HepG2 (cell line): ENCODE data around the gene MTA1. TPM values are rescaled to one million over a fixed set of nuclear protein-coding genes. Genes with fewer than 3 reads are reported as not detected.

Experiments used
- GFI1 ChIP-seq: sonication (generic); formaldehyde crosslinking; IDR thresholded peaks from 2 replicates; pipeline ENCODE4 v1.5.0; 2020; ENCODE audit warnings: missing genetic modification reagents, mild to moderate bottlenecking, borderline replicate concordance
- MAZ ChIP-seq, 2 experiments: sonication (generic) in 1 of 2; formaldehyde crosslinking in 1 of 2; IDR thresholded peaks; 2 replicates each; pipeline versions ENCODE4 v1.5.0 to v1.6.1; 2012 to 2020; ENCODE audit warnings: low read depth in 2 of 2, mild to moderate bottlenecking in 2 of 2, borderline replicate concordance in 1 of 2, improper control_type of control experiment in 1 of 2, low read length in 1 of 2, missing genetic modification reagents in 1 of 2, moderate library complexity in 1 of 2
- MTA1 ChIP-seq: sonication (generic); formaldehyde crosslinking; IDR thresholded peaks from 2 replicates; pipeline ENCODE4 v1.4.0; 2020; ENCODE audit warnings: missing genetic modification reagents, mild to moderate bottlenecking, borderline replicate concordance
- MTERF4 ChIP-seq: sonication (generic); formaldehyde crosslinking; IDR thresholded peaks from 2 replicates; pipeline ENCODE4 v1.8.0; 2023; ENCODE audit warnings: mild to moderate bottlenecking, missing genetic modification reagents
- SMAD1 ChIP-seq: sonication (generic); formaldehyde crosslinking; IDR thresholded peaks from 2 replicates; pipeline ENCODE4 v1.4.0; 2020; ENCODE audit warnings: missing genetic modification reagents, low read depth, mild to moderate bottlenecking, borderline replicate concordance
- SMC3 ChIP-seq: IDR thresholded peaks from 2 replicates; pipeline ENCODE4 v1.6.1; 2011; ENCODE audit warnings: low read length, improper control_type of control experiment
- SP4 ChIP-seq: sonication (generic); formaldehyde crosslinking; IDR thresholded peaks from 2 replicates; pipeline ENCODE4 v1.8.1; 2023; ENCODE audit warnings: mild to moderate bottlenecking, missing genetic modification reagents
- TCF12 ChIP-seq, 2 experiments: fragments of 450-650 bp in 1 of 2; sonication (generic) in 1 of 2; formaldehyde crosslinking in 1 of 2; IDR thresholded peaks; 2 replicates each; pipeline versions ENCODE4 v1.6.1 to v1.8.0; 2017 to 2022; ENCODE audit warnings: antibody characterized with exemption in 1 of 2, mild to moderate bottlenecking in 1 of 2, missing genetic modification reagents in 1 of 2, moderate library complexity in 1 of 2
- TEAD3 ChIP-seq: optimal IDR thresholded peaks from 2 replicates; pipeline ENCODE3; 2016; ENCODE audit warnings: borderline replicate concordance
- ZBTB7B ChIP-seq: sonication (generic); formaldehyde crosslinking; IDR thresholded peaks from 2 replicates; pipeline ENCODE4 v1.4.0; 2020; ENCODE audit warnings: missing genetic modification reagents
- ZNF101 ChIP-seq: sonication (generic); formaldehyde crosslinking; IDR thresholded peaks from 2 replicates; pipeline ENCODE4 v1.4.0; 2020; ENCODE audit warnings: mild to moderate bottlenecking, low read depth, missing genetic modification reagents, borderline replicate concordance
- ZNF337 ChIP-seq: sonication (generic); formaldehyde crosslinking; IDR thresholded peaks from 2 replicates; pipeline ENCODE4 v1.5.1; 2020; ENCODE audit warnings: missing genetic modification reagents, low read depth, mild to moderate bottlenecking, borderline replicate concordance
- polyA plus RNA-seq, 8 experiments: library from polyadenylated mRNA; depleted of rRNA in 3 of 8; stranded (reverse) in 7 of 8; unstranded in 1 of 8; fragments of >200 nt; fragmentation: Illumina TruSeq in 4 of 8; extraction: Trizol in 4 of 8; gene quantifications; 2 replicates each; pipeline versions ENCODE4 v1.2.1 to v1.2.3, GENCODE V29; 2011 to 2016; ENCODE audit warnings: low read depth in 4 of 8, missing spikeins in 1 of 8, mixed read lengths in 1 of 8; ENCODE audit not compliant: insufficient read depth in 1 of 8
- total RNA-seq, 5 experiments: library from RNA; depleted of rRNA; stranded (reverse); fragments of >200 nt; fragmentation: Illumina TruSeq; extraction: Trizol; gene quantifications; 2 replicates each; pipeline ENCODE4 v1.2.3, GENCODE V29; 2016; ENCODE audit warnings: low read depth in 1 of 5
- TF ChIP-seq, protein P1 (sequence below): fragments of 450-650 bp; IDR thresholded peaks from 2 replicates; pipeline ENCODE4 v1.6.1; 2017; ENCODE audit warnings: mild to moderate bottlenecking
- TF ChIP-seq, protein P2 (sequence below): sonication (generic); formaldehyde crosslinking; IDR thresholded peaks from 2 replicates; pipeline ENCODE4 v1.8.1; 2022; ENCODE audit warnings: low read depth, mild to moderate bottlenecking, missing genetic modification reagents
- TF ChIP-seq, protein P3 (sequence below): sonication (generic); formaldehyde crosslinking; IDR thresholded peaks from 2 replicates; pipeline ENCODE4 v1.4.0; 2020; ENCODE audit warnings: missing genetic modification reagents, mild to moderate bottlenecking, borderline replicate concordance

Gene MTA1
- total and polyA plus RNA-seq, 2 of the 13 experiments (the other 11 are each of a cell fraction or from before 2014, with no cell fraction given) = 35.2 to 85.8 TPM

- TF ChIP-seq, protein P1, sequence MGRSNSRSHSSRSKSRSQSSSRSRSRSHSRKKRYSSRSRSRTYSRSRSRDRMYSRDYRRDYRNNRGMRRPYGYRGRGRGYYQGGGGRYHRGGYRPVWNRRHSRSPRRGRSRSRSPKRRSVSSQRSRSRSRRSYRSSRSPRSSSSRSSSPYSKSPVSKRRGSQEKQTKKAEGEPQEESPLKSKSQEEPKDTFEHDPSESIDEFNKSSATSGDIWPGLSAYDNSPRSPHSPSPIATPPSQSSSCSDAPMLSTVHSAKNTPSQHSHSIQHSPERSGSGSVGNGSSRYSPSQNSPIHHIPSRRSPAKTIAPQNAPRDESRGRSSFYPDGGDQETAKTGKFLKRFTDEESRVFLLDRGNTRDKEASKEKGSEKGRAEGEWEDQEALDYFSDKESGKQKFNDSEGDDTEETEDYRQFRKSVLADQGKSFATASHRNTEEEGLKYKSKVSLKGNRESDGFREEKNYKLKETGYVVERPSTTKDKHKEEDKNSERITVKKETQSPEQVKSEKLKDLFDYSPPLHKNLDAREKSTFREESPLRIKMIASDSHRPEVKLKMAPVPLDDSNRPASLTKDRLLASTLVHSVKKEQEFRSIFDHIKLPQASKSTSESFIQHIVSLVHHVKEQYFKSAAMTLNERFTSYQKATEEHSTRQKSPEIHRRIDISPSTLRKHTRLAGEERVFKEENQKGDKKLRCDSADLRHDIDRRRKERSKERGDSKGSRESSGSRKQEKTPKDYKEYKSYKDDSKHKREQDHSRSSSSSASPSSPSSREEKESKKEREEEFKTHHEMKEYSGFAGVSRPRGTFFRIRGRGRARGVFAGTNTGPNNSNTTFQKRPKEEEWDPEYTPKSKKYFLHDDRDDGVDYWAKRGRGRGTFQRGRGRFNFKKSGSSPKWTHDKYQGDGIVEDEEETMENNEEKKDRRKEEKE = no peak
- TF ChIP-seq ZBTB7B (0 out of 2 replicates have a peak, but pooled peaks have one; percentile 14), SMAD1 (CRISPR knock-in tag) (no peak), SMC3 (no peak), GFI1 (CRISPR knock-in tag) (no peak), ZNF101 (CRISPR knock-in tag) (no peak), MTA1 (peak; percentile 81; the same call in 1 of the 2 replicates), MAZ (IDR thresholded peaks at IDR 0.05; ENCODE audit: borderline replicate concordance, low read depth, low read length) (no peak), MAZ (CRISPR knock-in tag; IDR thresholded peaks at IDR 0.05; ENCODE audit: low read depth) (peak; percentile 81), TCF12 (IDR thresholded peaks at IDR 0.05) (no peak), TCF12 (CRISPR knock-in tag; IDR thresholded peaks at IDR 0.05) (no peak), MTERF4 (CRISPR knock-in tag) (peak; percentile 81; the same call in 1 of the 2 replicates), ZNF337 (CRISPR knock-in tag) (no peak), SP4 (CRISPR knock-in tag) (no peak), TEAD3 (no peak)
- TF ChIP-seq, protein P2, sequence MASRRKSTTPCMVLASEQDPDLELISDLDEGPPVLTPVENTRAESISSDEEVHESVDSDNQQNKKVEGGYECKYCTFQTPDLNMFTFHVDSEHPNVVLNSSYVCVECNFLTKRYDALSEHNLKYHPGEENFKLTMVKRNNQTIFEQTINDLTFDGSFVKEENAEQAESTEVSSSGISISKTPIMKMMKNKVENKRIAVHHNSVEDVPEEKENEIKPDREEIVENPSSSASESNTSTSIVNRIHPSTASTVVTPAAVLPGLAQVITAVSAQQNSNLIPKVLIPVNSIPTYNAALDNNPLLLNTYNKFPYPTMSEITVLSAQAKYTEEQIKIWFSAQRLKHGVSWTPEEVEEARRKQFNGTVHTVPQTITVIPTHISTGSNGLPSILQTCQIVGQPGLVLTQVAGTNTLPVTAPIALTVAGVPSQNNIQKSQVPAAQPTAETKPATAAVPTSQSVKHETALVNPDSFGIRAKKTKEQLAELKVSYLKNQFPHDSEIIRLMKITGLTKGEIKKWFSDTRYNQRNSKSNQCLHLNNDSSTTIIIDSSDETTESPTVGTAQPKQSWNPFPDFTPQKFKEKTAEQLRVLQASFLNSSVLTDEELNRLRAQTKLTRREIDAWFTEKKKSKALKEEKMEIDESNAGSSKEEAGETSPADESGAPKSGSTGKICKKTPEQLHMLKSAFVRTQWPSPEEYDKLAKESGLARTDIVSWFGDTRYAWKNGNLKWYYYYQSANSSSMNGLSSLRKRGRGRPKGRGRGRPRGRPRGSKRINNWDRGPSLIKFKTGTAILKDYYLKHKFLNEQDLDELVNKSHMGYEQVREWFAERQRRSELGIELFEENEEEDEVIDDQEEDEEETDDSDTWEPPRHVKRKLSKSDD (CRISPR knock-in tag) = 0 out of 2 replicates have a peak, but pooled peaks have one; percentile 41
- TF ChIP-seq, protein P3, sequence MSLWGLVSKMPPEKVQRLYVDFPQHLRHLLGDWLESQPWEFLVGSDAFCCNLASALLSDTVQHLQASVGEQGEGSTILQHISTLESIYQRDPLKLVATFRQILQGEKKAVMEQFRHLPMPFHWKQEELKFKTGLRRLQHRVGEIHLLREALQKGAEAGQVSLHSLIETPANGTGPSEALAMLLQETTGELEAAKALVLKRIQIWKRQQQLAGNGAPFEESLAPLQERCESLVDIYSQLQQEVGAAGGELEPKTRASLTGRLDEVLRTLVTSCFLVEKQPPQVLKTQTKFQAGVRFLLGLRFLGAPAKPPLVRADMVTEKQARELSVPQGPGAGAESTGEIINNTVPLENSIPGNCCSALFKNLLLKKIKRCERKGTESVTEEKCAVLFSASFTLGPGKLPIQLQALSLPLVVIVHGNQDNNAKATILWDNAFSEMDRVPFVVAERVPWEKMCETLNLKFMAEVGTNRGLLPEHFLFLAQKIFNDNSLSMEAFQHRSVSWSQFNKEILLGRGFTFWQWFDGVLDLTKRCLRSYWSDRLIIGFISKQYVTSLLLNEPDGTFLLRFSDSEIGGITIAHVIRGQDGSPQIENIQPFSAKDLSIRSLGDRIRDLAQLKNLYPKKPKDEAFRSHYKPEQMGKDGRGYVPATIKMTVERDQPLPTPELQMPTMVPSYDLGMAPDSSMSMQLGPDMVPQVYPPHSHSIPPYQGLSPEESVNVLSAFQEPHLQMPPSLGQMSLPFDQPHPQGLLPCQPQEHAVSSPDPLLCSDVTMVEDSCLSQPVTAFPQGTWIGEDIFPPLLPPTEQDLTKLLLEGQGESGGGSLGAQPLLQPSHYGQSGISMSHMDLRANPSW (CRISPR knock-in tag) = no peak
These were observed 4.9 kb upstream of the MTA1 start (continued) for GRCh38 chr14:105414456-105415371.
